Right lobe of liver (tissue), 4 donors: Measurements from ENCODE around the gene TMEM225B.

Experiments
- CTCF ChIP-seq, 4 donors: fragments of 200-600 bp in 3 of 4; fragments of 450-650 bp in 1 of 4; IDR thresholded peaks; one replicate each; pipeline versions ENCODE4 v1.5.1 to v1.8.0; 2016 to 2022; ENCODE audit warnings: antibody characterized with exemption in 4 of 4, mild to moderate bottlenecking in 2 of 4
- POLR2A ChIP-seq: fragments of 450-650 bp; IDR thresholded peaks from one replicate; pipeline ENCODE4 v1.6.1; 2017; ENCODE audit warnings: antibody characterized with exemption, mild to moderate bottlenecking
- donor health status: DM: no; HTN: no; CAD: no.
- donor health status: DM: no; HTN: no; CAD: no.
- donor health status: DM: no; HTN: yes; CAD: no.

GRCh38 chr7:99554939-99555338 is 43.1 kb upstream of the TMEM225B start:
- TF ChIP-seq POLR2A, result no peak
- TF ChIP-seq CTCF (IDR thresholded peaks at IDR 0.05), result no peak
